Stimulated activated CD4-positive, alpha-beta T cell treated with anti-CD3 and anti-CD28 coated beads, Interleukin-4, amount 100 ng/mL, for 1 hour (primary cell): Measurements from ENCODE around the gene BMS1.
"Not testable (repeated sequence)": the region's sequence is repeated elsewhere in the genome, so short reads cannot be mapped to it uniquely, and the experiment has no call there.

Experiments used
- DNase-seq: peaks from one replicate; pipeline ENCODE4 v3.0.0-alpha.2; 2020

The BMS1 gene, protein sequence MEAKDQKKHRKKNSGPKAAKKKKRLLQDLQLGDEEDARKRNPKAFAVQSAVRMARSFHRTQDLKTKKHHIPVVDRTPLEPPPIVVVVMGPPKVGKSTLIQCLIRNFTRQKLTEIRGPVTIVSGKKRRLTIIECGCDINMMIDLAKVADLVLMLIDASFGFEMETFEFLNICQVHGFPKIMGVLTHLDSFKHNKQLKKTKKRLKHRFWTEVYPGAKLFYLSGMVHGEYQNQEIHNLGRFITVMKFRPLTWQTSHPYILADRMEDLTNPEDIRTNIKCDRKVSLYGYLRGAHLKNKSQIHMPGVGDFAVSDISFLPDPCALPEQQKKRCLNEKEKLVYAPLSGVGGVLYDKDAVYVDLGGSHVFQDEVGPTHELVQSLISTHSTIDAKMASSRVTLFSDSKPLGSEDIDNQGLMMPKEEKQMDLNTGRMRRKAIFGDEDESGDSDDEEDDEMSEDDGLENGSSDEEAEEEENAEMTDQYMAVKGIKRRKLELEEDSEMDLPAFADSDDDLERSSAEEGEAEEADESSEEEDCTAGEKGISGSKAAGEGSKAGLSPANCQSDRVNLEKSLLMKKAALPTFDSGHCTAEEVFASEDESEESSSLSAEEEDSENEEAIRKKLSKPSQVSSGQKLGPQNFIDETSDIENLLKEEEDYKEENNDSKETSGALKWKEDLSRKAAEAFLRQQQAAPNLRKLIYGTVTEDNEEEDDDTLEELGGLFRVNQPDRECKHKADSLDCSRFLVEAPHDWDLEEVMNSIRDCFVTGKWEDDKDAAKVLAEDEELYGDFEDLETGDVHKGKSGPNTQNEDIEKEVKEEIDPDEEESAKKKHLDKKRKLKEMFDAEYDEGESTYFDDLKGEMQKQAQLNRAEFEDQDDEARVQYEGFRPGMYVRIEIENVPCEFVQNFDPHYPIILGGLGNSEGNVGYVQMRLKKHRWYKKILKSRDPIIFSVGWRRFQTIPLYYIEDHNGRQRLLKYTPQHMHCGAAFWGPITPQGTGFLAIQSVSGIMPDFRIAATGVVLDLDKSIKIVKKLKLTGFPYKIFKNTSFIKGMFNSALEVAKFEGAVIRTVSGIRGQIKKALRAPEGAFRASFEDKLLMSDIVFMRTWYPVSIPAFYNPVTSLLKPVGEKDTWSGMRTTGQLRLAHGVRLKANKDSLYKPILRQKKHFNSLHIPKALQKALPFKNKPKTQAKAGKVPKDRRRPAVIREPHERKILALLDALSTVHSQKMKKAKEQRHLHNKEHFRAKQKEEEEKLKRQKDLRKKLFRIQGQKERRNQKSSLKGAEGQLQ

DNA sequence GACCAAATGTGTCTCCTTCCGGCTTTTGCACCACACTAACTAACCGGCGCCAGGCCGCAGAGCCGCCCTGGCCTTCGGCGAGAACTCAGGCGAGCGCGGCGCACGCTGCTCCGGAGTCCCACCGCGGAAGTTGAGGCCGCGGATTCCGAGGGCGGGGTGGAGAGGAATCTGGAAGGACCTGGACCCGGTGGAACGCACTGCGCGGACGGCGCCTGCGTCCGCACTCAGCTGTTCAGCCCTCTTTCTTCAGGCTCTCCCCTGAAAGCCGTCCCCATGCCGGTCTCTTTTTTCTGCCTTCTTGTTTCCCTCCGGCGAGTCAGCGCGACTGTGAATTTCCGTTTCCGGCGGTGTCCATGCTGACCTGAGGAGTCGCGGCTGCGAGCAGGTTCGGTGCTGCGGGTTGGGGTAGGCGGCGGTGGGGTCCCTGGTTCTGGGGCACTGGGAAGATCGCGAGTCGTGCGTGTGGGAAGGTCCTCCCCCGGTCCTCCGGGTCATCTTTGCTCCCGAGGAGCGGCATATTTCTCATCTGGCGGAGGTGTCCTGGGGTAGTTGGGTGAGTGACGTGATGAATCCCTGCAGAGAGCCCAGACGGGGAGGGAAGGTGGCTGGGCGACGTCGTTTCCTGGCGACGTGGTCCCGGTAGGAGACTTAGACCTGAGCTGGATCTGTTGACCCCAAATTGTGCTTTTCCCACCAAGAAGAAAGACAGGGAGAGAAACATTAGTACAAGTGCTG, at the start of gene BMS1:
TSS of gene BMS1 (plus strand) at position 350 of the 735 bp plus-strand sequence. CDS start 1,600 bp downstream, outside the sequence.
- DNase-seq = peak; percentile 84

DNA sequence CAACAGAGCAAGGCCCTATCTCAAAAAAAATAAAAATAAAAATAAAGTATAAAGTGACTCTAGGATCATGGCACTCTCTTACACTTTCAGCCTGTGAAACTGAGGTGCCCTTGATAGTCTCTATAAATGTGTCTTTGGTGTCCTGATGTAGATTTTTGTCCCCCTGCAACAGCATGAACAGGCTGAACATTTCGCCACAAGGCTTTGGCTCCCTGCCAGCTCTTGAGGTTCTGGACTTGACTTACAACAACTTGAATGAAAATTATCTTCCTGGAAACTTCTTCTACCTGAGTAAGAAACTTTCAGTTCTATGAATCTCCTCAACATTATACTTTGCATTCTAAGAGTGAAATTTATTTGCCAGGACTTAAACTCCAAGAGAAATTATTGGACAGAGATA, 48.1 kb upstream of the BMS1 start:
- no peak for DNase-seq

DNA sequence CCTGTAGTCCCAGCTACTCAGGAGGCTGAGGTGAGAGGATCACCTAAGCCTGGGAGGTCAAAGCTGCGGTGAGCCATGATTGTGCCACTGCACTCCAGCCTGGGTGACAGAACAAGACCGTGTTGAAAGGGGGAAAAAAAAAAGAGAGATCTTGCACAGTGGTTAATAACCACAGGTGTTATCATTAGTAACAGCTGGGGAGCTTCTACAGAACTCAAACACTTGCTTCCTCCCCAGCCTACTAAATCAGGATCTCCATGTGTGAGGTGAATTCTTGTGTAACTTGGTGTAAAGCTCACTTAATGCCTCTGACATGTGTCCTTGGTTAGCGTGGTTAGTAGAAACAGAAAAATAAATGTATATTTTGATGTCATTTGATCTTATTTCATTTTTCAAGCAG, 43.9 kb upstream of the BMS1 start:
- DNase-seq = no peak

DNA sequence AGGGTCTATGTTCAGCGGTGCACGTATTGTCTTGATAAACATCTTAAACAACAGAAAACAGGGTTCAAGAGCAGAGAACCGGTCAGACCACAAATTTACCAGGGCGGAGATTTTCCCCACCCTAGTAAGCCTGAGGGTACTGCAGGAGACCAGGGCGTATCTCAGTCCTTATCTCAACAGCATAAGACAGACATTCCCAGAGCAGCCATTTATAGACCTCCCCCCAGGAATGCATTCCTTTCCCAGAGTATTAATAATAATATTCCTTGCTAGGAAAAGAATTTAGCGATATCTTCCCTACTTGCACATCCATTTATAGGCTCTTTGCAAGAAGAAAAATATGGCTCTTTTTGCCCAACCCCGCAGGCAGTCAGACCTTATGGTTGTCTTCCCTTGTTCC, 41.1 kb upstream of the BMS1 start:
- DNase-seq = not testable (repeated sequence)

DNA sequence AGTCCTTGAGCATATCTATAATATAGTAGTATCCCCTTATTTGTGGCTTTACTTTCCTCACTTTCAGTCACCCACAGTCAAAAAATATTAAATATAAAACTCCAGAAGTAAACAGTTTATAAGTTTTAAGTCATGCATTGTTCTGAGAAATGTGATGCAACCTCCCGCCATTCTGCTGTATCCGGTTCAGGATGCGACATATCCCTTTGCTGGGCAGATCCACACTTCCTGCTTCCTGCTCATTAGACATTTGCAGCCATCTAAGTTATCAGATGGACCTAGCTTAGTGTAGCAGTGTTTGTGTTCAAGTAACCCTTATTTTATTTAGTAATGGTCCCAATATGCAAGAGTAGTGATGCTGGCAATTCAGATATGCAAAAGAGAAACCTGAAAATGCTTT, 38.9 kb upstream of the BMS1 start:
- DNase-seq = no peak

DNA sequence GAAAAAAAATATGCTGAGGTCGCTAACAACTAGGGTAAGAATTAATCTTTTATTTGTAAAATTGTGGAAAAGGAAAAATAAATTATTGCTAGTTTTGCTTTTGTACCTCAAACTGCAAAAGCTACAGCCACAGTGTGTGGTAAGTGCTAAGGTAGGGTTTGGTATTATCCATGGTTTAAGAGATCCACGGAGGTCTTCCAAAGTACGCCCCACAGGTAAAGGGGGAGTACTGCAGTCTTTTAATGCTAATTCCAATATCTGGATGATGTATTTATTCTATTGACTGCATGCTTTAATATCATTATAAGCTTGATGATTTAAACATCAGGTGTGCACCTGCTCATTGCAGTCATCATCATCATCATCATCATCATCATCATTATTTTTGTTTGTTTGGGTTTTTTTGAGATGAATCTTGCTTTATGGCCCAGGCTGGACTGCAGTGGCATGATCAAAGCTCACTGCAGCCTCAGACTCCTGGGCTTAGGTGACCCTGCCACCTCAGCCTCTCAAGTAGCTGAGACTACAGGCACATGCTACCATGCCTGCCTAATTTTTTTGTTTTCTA, 38.4 kb upstream of the BMS1 start:
- DNase-seq = no peak

DNA sequence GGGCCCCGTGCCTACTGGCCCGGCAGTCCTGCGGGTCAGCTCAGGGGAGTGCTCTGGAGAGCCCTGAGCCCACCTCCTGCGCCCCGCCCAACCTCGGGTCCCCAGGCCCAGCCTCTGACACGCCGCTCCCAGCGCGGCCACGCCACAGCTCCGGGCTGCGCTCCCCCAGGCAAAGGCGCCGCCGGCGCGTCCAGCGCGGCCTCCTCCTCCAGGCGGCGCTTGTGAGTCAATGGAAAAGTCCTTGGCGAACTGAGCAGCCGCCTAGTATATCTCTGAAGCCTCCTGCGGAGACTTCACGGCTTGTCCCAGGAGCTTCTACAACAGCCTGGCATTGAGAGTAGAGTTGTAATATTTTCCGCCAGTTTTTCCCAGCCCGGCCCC, 29.5 kb upstream of the BMS1 start:
- DNase-seq = peak; percentile 79

DNA sequence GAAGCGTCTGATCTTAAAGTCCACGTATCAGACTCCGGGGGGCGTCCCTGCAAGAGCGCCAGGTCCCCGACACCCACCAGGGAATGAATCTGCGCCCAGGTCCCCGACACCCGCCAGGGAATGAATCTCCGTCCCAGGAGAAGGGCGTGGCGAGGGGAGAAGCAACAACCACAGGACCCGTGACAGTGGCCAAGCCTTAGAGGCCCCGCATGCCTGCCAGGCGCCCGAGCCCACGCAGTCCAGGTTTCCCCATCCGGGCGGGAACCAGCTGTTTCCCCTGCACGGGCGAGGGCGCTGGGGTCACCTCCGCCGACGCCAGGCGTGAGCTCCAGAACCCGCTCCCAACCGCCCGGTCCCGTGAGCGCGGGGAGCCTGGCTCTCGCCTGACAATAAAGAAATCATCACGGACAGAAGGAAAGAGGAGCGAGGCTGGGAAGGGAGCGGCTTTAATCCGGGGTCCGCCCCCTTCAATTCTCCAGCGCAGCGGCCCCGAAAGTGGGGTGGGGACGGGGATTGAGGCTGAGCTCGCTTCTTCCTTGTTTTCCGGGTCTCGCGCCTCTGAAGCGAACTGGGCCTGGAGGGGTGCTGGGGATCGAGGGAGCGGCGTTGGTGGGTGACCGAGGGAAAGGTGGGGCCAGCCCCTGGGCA, 29.0 kb upstream of the BMS1 start:
- no peak for DNase-seq

DNA sequence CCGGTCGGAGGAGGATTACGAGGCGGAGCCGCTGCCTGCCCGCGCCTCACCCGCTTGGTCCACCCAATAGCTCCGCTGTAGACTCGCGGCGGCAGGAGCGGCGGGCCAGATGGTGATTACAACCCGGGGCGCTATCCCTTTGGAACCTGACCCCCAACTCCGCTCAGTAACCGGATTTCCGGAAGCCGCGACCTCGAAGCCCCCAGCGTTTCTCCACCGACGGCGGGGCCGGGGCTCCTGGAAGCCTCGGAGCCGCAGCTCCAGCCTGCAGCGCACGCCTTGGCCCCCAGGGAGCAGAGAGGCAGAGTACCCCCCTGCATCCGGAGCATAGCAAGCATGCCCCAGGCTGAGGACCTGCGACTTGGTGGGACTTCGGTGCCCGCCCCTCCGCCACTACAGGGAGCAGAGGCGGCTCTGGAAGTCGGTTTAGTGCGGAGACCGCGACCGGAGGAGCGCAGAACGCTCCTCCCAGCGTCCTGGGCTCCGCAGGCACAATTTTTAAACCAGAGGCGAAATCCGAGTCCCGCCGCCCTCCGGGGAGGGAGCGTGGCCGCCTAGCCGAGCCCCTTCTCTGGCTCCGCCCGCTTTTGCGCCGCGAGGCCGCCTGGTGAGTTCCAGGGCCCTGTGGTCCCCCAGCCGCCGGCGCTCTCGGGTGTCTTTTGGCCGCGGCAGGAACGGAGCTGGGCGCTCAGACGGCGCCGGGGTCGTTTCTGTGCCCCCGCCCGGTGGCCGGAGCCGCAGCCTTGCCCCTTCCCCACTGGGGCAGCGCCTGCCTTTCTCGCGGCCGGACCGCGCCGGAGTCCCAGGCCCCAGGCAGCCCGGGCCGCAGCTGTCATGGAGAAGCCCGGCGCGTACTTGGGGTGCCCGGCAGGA, 28.2 kb upstream of the BMS1 start:
- DNase-seq = peak; percentile 25

DNA sequence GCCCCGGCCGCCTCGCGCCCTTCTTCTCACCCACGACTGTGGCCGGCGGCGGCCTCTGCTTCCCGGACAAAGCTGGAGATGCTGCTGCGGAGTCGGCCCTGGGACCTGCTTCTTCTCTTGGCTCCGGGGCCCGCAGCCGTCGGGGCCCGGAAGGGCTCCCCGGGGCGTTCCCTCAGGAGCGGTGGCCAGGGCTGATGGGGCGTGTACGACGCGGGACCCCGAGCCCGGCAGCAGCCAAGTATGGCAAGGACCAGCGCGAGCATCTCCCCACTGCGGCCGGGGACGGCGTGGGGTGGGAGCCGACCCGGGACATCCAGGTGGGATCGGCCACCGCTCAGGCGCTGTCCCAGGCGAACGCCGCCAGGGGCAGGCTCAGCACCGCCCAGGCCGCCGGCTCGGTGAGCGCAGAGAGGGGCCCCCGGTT, 27.6 kb upstream of the BMS1 start:
- DNase-seq = no peak

DNA sequence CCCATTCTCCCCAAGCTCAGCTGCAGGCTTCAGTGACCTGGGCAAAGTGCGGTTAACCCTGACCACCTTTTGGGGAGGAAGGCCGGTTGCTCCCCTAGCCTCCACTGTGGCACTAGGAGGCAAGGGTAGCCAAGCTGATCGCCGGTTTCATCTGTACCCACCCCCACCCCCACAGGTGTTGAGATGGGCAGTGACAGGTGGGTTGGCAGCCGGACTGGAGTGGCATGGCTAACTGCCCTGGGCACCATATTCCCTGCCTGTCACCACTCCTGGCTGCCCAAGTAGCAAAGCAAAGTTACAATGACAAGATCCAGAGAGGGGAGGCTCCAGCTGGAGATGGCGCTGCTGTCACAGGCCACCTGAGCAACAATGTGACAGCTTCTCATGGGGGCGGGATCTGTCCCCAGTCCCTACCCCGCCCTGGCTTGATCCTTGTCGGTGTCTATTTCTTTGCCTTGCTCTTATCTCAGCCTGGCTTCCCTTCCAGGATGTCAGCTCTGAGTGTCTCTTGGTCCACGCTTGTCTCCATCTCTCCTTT, 27.0 kb upstream of the BMS1 start:
- no peak for DNase-seq

DNA sequence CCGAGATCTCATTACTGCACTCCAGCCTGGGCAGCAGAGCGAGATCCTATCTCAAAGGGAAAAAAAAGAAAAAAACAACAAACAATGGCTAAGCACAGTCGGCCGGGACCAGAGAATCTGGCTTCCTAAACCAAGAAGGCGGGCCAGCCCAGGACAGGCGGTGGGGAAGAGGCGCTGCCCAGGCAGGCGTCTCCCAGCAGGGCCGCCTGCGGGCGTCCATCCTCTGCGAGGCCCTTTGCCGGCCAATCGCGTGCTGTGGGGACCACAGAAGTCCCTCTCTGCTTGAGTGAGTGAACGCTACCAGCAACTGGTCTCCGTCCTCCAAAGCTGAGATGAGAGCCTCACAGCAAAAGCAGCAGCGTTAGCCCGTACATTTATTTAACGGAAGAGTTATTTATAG, 14.7 kb upstream of the BMS1 start:
- DNase-seq = no peak

DNA sequence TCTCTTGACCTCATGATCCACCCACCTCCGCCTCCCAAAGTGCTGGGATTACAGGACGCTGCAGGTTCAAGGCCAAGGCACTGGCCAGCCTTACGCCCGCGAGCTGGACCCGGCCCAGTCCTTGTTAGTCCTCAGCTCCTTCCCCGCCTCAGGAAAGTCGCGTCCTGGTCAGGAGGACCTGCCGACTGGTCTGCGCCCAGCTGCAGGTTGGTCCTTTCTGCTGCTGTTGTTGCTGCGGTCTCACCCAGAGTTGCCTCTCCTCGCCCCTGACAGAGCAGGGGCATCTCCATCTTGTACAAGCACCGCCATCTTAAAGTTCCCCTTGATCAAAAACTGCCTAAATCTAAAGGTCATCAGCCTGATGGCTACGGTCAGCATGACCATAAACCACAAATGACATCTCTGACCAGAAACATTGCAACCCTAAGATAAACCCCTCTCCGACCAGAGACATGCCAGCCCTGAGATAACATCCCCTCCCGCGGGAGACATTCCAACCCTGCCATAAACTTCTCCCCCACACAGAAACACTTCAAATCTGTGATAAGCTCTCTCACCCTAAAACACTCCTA, 13.9 kb upstream of the BMS1 start:
- DNase-seq = no peak

DNA sequence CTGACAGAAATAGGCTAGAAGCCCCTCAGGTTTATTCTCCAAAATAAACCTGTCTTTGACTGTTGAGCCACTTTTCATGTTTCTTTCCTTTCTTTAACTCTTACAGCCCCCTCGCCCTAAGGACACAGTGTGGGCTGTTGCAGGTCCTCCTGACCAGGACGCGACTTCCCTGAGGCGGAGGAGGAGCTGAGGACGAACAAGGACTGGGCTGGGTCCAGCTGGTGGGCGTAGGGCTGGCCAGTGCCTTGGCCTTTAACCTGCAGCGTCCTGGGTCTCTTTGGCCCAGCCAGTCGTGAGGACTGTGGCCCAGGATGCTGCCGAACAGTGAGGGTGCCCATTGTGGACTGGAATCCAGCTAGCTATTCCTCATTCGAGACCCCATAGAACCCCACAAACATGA, 13.4 kb upstream of the BMS1 start:
- DNase-seq = no peak

DNA sequence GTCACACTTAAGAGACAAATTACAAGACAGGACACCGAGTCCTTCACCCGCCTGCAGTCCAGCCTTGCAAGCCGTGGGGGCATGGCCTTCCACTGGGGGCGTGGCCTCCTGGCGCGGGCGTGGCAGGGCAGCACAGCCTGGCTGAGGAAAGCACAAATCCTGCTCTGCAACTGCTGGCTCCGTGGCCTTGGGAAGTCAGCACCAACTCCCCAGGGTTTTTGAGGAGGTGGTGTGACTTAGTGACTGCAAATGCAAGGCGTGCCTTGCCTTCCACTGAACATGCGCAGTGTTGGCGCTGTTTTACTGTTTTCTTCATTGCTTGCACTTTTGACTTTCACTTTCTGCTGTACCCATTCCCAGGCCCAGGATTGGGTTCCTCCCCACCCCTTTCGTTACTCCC, 12.9 kb upstream of the BMS1 start:
- no peak for DNase-seq

DNA sequence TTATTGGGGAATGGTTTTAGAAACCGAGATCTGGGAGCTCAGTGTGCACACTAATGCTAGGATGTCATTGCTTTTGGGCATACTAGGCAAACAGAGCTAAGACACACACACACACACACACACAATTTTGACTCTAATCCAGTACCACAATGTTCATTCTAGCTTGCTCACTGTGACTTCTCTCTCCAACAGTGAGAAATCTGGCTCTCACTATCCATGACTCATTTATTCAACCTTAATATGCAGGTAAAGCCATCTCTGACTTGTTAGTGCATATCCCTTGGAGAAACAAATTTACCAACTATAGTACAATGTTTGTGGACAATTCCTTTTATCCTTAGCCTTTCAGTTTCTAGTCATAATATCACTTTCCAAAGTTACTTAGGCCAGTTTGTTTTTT, 5.9 kb upstream of the BMS1 start:
- DNase-seq = no peak

DNA sequence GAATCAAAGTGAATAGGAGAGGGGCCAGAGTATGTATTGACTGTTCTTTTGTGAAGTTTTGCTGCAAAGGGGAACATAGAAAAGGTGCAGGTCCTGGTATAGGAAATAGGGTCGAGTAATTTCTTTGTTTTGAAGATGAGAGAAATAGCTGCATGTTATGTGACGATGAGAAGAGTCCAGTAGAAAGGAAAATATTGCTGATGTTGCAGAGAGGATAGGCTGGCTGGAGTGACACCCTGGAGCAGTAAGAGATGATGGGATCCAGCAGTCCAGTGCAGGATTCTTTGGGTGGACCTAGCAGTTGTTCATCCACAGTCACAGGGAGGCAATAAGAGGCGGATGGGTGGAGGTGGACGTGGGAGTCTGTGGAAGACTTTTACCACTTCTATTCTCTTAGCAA, 2.1 kb upstream of the BMS1 start:
- no peak for DNase-seq

DNA sequence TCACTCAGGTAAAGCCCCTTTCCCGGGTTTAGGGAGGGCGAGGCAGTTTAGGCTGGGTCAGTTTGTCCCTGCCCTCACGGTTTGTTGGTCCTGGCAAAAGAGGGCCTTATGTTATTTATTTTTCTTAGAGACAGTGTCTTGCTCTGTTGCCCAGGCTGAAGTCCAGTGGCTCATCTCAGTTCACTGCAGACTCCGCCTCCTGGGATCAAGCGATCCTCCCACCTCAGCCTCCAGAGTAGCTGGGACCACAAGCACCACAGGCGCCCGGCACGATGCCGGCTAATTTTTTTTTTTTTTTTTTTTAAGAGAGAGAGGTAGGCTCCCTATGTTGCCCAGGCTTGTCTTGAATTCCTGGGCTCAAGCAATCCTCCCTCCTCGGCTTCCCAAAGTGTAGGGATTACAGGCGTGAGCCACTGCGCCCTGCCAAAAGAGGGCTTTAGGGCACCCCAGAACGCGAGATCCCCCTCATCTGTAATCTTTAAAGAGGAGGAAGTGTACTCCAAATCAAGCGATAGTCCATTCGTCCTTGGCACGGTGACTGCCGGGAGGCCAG, 626 bp upstream of the BMS1 start:
- no peak for DNase-seq

DNA sequence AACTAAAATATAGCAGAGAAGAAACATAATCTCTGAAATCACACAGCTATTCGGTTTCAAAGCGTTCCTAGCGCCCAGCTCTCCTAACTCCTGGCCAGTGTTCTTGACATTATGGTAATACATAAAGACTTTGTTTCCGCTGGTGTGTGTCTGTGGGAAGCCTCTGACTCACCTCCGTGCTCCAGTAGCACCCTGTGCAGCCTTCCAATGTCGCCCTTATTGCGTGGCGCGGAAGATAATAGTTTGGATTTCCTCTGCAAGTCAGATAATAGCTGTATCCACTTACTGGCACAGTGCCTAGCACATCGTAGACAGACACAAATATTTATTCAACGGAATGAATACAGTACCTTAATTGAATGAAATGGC, 570 bp downstream of the BMS1 start:
- DNase-seq = peak; percentile 13

DNA sequence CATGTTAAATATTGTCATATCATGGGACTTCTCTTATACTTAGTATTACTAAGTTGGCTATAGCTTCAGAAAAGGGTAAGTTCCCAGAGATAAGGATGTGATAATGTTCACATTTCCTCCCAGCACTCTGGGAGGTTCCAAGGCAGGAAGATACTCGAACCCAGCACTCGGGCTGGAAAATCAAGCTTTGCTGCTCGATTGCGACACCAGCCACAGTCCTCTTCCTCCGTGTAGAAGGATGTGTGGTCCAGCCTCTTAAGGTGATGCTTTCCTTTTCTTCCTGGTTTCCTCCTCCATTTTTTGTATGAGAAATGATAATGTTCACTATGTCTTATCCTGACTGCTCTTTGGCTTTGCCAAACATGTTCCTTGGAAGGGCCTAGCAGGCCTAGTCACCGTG, 3.2 kb downstream of the BMS1 start:
- no peak for DNase-seq
